HG03045 (cell line): ENCODE data around the gene PIEZO1.
"Not testable (repeated sequence)": the region's sequence is repeated elsewhere in the genome, so short reads cannot be mapped to it uniquely, and the experiment has no call there.

Experiments used
- ATAC-seq: cut with Tn5 transposase; IDR thresholded peaks from one replicate; pipeline ENCODE4 v1.9.1; 2021; ENCODE audit warnings: mild to moderate bottlenecking, moderate library complexity; ENCODE audit not compliant: unreplicated experiment

Gene PIEZO1

GRCh38 chr16:88805887-88806393, 20.9 kb upstream of the PIEZO1 start:
- no peak for ATAC-seq

GRCh38 chr16:88805340-88805715, 20.3 kb upstream of the PIEZO1 start:
- no peak for ATAC-seq

- ATAC-seq = no peak
Measured at GRCh38 chr16:88804552-88805339, 19.7 kb upstream of the PIEZO1 start.

- no peak for ATAC-seq
Measured at GRCh38 chr16:88804173-88804551, 19.1 kb upstream of the PIEZO1 start.

DNA sequence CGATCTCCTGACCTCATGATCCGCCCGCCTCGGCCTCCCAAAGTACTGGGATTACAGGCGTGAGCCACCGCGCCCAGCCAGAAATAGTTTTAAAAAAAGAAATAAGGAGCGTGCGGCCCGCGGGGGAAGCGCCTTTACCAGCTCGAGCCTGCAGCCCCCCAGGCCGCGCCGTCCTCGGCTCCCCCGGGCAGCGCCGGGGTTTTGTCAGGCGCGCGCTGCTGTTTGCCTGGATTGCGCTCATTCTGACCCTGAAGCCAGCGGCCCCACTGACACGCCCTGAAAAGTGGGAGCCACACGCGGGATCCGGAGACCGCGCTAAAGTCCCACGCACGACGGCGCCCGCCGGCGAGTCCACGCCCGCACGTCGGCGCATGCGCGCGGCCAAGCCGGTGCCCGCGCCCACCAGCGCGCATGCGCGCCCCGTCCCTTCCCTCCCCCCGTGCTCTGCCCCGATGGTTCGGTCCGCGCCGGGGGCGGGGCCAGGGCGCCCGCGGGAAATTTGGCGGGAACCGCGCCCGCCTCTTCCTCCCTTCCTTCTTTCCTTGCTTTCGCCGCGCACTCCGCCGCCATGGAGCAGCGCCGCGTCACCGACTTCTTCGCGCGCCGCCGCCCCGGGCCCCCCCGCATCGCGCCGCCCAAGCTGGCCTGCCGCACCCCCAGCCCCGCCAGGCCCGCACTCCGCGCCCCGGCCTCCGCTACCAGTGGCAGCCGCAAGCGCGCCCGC, 18.4 kb upstream of the PIEZO1 start, which contains the start of gene CDT1:
TSS of gene CDT1 (plus strand) at position 526 of the 724 bp plus-strand sequence. CDS start at position 569, 43 bp downstream.
- peak; percentile 51 for ATAC-seq

DNA sequence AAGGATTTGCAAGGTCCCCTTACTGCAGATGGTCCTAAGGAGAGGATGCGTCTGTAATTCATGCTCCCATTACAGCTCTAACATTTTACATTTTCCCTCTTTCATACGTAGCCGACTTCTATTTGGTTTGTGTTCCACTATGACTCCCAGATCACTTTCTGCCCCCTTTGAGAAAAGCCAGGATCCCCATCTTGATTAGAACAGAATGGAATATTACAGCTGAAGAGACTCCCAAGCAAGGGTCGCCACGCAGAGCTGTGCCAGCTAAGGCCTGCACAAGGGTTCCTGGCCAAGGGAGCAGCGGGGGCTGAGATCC, 15.2 kb upstream of the PIEZO1 start:
- ATAC-seq = no peak

DNA sequence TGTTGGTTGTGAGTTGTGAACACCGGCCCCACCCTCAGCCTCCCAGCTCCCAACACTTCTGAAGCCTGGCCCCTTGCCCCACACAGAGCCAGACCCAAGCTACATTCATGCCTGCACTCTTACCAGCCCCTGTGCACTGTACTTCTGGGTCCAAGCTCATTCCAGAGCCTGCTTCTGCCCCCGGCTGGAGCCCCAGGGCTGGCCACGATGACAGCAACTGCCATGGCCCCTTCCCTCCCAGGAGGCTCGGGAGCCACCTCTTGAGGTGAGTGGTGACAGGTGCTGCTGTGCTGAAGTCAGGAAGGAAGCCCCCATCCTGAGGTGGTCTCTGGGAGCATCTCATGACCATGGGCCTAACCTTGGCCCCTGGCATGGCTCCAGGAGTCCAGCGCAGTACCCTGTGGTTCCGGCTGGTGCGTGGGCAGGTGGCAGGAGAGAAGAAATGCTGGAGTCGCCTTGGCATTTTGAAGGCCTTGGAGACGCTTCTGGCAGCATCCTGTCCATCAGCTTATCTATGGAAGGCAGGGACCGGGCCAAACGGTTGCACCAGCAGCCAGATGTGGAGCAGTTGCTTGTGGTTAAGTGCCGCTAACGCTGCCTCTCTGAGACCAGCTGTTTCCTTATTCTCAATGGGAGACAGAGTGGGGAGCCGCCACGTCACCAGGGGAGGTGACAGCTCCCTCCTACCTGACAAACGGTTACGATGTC, 14.7 kb upstream of the PIEZO1 start:
- no peak for ATAC-seq

DNA sequence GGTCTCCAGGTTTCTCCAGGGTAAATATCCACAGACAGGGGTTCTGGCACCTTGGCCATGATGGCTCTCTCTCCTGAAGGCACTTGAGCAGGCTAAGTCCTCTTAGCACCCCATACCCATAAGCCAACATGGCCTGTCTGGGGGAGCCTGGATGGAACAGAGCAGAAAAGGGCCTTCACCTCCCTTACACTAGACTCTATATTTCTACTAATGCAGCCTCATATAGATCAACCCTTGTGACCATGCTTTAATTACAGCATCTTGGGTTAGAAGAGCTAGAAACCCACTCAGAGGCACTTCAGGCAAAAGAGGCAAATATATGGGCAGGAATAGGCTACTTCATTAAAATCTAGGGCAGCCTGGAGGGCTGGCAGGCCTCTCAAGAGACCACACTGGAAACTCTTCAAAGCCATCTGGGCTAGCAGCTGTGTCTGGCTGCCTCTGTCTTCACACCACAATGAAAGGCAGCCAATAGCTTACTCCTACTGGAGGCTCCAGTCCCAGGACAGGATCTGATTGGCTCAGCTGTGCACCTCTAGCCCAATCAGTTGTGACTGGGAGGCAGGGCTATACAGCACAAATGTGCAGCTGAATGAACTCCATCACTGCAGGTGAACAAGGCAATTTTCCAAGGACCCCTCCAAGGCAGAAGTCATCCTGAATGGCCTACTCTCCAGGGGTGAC, 13.9 kb upstream of the PIEZO1 start:
- ATAC-seq = no peak

DNA sequence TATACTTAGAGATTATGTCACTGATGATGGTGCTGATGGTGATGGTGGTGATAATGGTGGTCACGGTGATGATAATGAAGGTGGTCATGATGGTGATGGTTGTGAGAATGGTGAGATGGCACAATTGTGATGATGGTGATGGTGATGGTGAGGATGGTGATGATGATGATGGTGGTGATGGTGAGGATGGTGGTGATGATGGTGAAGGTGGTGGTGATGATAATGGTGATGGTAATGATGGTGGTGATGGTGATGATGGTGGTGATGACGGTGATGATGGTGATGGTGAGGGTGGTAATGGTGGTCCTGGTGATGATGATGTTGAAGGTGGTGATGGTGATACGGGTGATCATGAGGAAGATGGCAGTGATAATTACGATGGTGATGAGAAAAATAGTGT, 13.1 kb upstream of the PIEZO1 start:
- ATAC-seq = no peak

- no peak for ATAC-seq
Measured at GRCh38 chr16:88796278-88796677, 11.3 kb upstream of the PIEZO1 start.

DNA sequence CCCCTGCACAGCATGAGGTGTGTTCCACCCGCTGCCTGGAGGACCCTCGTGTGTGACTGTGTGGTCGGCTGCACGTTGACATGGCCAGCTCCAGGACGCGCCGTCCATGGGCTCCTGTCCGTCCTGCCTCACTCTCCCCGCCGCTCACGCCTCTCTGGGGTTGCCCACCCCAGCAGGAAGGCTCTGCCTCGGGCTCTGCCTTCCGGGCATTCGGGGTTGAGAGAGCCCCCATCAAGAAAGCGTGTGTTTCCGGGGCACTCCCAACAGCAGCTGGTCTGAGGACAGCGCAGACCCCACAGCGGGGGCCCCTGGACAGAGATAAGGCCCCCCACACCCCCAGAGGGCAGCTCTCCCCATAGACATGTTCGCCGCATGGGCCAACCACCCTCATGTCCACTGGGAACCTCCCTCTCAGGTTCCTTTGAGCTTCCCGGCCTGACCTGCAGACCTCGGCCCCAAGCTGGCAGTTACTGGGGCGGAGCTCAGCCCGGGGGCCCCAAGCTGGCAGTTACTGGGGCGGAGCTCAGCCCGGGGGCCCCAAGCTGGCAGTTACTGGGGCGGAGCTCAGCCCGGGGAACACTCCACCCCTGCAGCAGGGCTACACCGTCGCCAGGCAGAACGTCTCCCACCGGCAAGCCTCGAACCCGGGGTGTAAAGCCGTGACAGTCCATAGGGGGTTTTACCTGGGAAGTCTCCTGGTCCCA, 8.4 kb upstream of the PIEZO1 start:
- ATAC-seq = no peak

GRCh38 chr16:88792668-88793250, 7.7 kb upstream of the PIEZO1 start:
- no peak for ATAC-seq

GRCh38 chr16:88792078-88792550, 7.1 kb upstream of the PIEZO1 start:
- ATAC-seq = no peak

DNA sequence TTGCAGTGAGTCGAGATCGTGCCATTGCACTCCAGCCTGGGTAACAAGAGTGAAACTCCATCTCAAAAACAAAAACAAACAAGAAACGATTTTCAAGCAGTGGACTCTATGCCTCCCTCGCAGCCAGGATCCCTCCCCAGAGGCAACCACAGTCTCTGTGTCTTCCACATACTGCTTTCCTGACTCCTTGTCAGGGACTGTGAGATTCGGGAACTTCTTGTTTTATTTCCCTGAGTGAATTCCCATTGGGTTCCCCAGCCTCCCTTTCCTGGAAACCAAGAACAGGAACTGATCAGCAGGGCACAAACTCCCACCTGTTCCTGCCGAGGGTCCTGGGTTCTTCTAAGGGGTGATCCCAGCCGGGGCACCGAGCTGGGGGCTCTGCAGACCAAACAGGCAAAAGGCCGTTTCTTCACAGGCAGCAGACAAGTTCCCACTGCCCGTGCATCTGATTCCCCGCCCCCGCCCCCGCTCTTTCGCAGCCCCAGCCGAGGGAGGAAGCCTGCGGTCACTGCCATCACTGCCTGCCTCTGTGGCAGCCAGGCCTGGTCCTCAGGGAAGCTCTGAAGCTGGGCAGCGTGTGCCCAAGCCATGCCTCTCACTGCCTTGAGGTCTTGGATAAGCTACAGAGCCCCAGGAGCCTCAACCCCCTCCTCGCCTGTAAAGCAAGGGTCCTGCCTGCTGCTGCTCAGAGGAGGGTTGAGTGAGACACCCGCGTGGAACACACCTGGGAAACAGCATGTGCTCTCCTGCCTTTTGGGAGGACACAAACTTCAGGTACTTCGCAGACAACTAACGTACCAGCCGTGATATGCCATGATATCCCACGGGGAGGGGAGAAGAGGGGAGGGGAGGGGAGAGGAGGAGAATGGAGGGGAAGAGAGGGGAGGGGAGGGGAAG, 5.5 kb upstream of the PIEZO1 start:
- no peak for ATAC-seq

DNA sequence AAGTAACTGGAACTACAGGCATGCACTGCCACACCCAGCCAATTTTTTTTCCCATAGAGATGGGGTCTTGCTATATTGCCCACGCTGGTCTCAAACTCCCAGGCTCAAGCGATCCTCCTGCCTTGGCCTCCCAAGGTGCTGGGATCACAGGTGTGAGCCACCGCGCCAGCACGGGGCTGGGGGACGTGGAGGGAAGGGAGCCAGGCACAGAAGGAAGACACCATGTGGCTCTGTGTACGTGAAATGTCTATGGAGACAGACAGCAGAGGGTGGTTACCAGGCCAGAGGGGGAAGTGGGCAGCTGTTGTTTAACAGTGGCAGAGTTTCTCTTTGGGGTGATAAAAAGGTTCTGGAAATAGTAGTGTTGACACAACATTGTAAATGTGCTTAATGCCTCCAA, 4.6 kb upstream of the PIEZO1 start:
- no peak for ATAC-seq

DNA sequence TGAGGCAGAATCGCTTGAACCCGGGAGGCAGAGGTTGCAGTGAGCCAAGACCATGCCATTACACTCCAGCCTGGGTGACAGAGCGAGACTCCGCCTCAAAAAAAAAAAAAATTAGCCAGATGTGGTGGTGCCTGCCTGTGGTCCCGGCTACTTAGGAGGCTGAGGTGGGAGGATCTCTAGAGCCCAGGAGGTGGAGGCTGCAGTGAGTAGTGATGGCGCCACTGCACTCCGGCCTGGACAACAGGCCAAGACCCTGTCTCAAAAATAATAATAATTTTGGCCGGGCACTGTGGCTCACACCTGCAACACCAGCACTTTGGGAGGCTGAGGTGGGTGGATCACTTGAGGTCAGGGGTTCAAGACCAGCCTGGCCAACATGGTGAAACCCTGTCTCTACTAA, 3.7 kb upstream of the PIEZO1 start:
- not testable (repeated sequence) for ATAC-seq

DNA sequence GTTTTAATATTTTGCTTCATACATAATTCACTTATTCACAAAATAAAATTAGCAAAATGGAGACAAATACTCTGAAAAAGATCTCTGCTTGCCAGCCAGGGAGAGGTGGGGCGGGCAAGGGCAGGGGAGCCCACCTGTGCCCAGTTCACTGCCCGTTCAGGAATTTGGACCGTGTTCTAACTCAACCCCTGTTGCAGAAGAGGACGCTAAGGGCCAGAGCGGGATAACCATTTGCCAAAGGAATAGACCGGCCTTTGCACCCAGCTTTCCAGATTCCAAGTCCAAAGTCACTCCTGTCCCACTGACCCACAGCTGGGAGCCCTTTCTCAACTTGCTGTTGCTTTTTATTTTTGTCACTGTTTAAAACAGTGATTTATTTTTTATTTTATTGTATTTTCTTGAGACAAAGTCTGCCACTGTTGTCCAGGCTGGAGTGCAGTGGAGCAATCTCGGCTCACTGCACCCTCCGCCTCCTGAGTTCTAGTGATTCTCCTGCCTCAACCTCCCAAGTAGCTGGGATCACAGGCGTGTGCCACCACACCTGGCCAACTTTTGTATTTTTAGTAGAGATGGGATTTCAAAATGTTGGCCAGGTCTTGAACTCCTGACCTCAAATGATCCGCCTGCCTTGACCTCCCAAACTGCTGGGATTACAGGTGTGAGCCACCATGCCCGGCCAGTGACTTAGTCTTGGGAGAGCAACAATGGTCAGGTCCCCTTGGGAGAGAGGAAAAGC, 2.7 kb upstream of the PIEZO1 start:
- ATAC-seq = no peak

DNA sequence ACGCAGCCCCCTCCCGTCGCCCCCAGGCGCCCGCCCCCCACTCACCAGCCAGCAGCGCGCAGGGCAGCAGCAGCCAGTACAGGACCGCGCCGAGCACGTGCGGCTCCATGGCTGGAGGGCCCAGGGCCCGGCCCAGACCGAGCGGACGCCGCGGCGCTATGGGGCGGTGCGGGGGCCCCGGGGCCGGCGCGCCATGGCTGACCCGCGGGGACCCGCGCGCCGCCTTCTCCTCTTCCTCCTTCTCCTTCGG, 239 bp downstream of the PIEZO1 start:
- ATAC-seq = no peak
